ENCODE results near the gene DNAJB5. TPM values are rescaled to one million over a fixed set of nuclear protein-coding genes. Genes with fewer than 3 reads are reported as not detected.
"Not testable (repeated sequence)": the region's sequence is repeated elsewhere in the genome, so short reads cannot be mapped to it uniquely, and the experiment has no call there.

DNAJB5 gene
- total RNA-seq, 1 donor from 2014 or later: 27.3 TPM

GRCh38 chr9:34954225-34954624, 35.3 kb upstream of the DNAJB5 start:
- Mint-ChIP-seq H3K36me3 (ENCODE audit: low read depth, unreplicated experiment) (no peaks in the 10 kb centered on the region), H3K27me3 (ENCODE audit: low read depth, unreplicated experiment) (peaks cover 22% of the 10 kb centered on the region), H3K27ac (ENCODE audit: unreplicated experiment) (no peak overlapping the region), H3K9me3 (ENCODE audit: unreplicated experiment) (no peaks in the 10 kb centered on the region), H3K4me3 (ENCODE audit: unreplicated experiment) (no peak overlapping the region), H3K4me1 (ENCODE audit: low read depth, unreplicated experiment) (no peaks in the 10 kb centered on the region)
- Histone ChIP-seq H3K27me3 (ENCODE audit: insufficient read depth, low read length) (peaks cover 50% of the 10 kb centered on the region), H3K4me1 (ENCODE audit: insufficient read depth, low read length) (no peaks in the 10 kb centered on the region), H3K9ac (ENCODE audit: low read length) (no peak overlapping the region), H3K9me3 (ENCODE audit: insufficient read depth, low read depth, low read length) (no peaks in the 10 kb centered on the region), H3K4me3 (ENCODE audit: insufficient read depth, low read depth, low read length) (no peak overlapping the region), H3K27ac (ENCODE audit: low read depth, low read length) (no peak overlapping the region), H3K36me3 (ENCODE audit: insufficient read depth, low read length) (no peaks in the 10 kb centered on the region), H2AFZ (ENCODE audit: low read depth, low read length) (no peak overlapping the region), H3K4me2 (ENCODE audit: low read length) (no peak overlapping the region), H4K20me1 (ENCODE audit: insufficient read depth, low read length) (no peaks in the 10 kb centered on the region), H3K79me2 (ENCODE audit: insufficient read depth, low read length) (no peaks in the 10 kb centered on the region)
- TF ChIP-seq EZH2 (IDR thresholded peaks at IDR 0.05; ENCODE audit: insufficient read depth, low read length) (no peak), CTCF (IDR thresholded peaks at IDR 0.05; ENCODE audit: insufficient read depth, low read depth, low read length) (no peak)
- no peak for FAIRE-seq
- no peak for DNase-seq (ENCODE audit: low read depth)

GRCh38 chr9:34956066-34956465, 33.5 kb upstream of the DNAJB5 start:
- H3K4me1 Mint-ChIP-seq (ENCODE audit: low read depth, unreplicated experiment); FAIRE-seq; H3K79me2 ChIP-seq (ENCODE audit: insufficient read depth, low read length); H3K36me3 Mint-ChIP-seq (ENCODE audit: low read depth, unreplicated experiment); H4K20me1 ChIP-seq (ENCODE audit: insufficient read depth, low read length); H3K9me3 Mint-ChIP-seq (ENCODE audit: unreplicated experiment); H3K9ac ChIP-seq (ENCODE audit: low read length); DNase-seq (ENCODE audit: low read depth); H3K4me3 Mint-ChIP-seq (ENCODE audit: unreplicated experiment); H3K27ac ChIP-seq (ENCODE audit: low read depth, low read length); H3K4me3 ChIP-seq (ENCODE audit: insufficient read depth, low read depth, low read length); H3K27ac Mint-ChIP-seq (ENCODE audit: unreplicated experiment); H2AFZ ChIP-seq (ENCODE audit: low read depth, low read length); H3K36me3 ChIP-seq (ENCODE audit: insufficient read depth, low read length); H3K4me1 ChIP-seq (ENCODE audit: insufficient read depth, low read length); H3K9me3 ChIP-seq (ENCODE audit: insufficient read depth, low read depth, low read length); H3K4me2 ChIP-seq (ENCODE audit: low read length): not testable (repeated sequence)
- H3K27me3 Mint-ChIP-seq (ENCODE audit: low read depth, unreplicated experiment): peaks cover 35% of the 10 kb centered on the region
- peaks cover 67% of the 10 kb centered on the region for H3K27me3 ChIP-seq (ENCODE audit: insufficient read depth, low read length)

GRCh38 chr9:34956648-34957047, 32.9 kb upstream of the DNAJB5 start:
- Histone ChIP-seq H3K4me1 (ENCODE audit: insufficient read depth, low read length) (peaks cover 3% of the 10 kb centered on the region), H3K4me2 (ENCODE audit: low read length) (no peak overlapping the region), H2AFZ (ENCODE audit: low read depth, low read length) (no peak overlapping the region), H4K20me1 (ENCODE audit: insufficient read depth, low read length) (no peaks in the 10 kb centered on the region), H3K27me3 (ENCODE audit: insufficient read depth, low read length) (peaks cover 70% of the 10 kb centered on the region), H3K9me3 (ENCODE audit: insufficient read depth, low read depth, low read length) (no peaks in the 10 kb centered on the region), H3K9ac (ENCODE audit: low read length) (no peak overlapping the region), H3K36me3 (ENCODE audit: insufficient read depth, low read length) (no peaks in the 10 kb centered on the region), H3K4me3 (ENCODE audit: insufficient read depth, low read depth, low read length) (no peak overlapping the region), H3K79me2 (ENCODE audit: insufficient read depth, low read length) (no peaks in the 10 kb centered on the region), H3K27ac (ENCODE audit: low read depth, low read length) (no peak overlapping the region)
- no peak for DNase-seq (ENCODE audit: low read depth)
- Mint-ChIP-seq H3K4me3 (ENCODE audit: unreplicated experiment) (peak overlapping the region; percentile 66), H3K9me3 (ENCODE audit: unreplicated experiment) (peaks cover 3% of the 10 kb centered on the region), H3K27ac (ENCODE audit: unreplicated experiment) (no peak overlapping the region), H3K27me3 (ENCODE audit: low read depth, unreplicated experiment) (peaks cover 37% of the 10 kb centered on the region), H3K36me3 (ENCODE audit: low read depth, unreplicated experiment) (no peaks in the 10 kb centered on the region), H3K4me1 (ENCODE audit: low read depth, unreplicated experiment) (peaks cover 8% of the 10 kb centered on the region)
- TF ChIP-seq EZH2 (IDR thresholded peaks at IDR 0.05; ENCODE audit: insufficient read depth, low read length) (no peak), CTCF (IDR thresholded peaks at IDR 0.05; ENCODE audit: insufficient read depth, low read depth, low read length) (no peak)
- FAIRE-seq: no peak
